ENCODE measurements around the gene MTHFSD.

GRCh38 chr16:86565181-86565631 is 10.2 kb upstream of the MTHFSD start:
- TF ChIP-seq CTCF (IDR thresholded peaks at IDR 0.05) (no peak), POLR2A (IDR thresholded peaks at IDR 0.05) (no peak), POLR2AphosphoS5 (IDR thresholded peaks at IDR 0.05) (no peak)

All from breast epithelium (tissue), 3 donors.